Medulla oblongata (tissue), 1 donor: ENCODE data around the gene REM1.
"Not testable (repeated sequence)": the region's sequence is repeated elsewhere in the genome, so short reads cannot be mapped to it uniquely, and the experiment has no call there.

Source experiments
- DNase-seq: peaks from one replicate; pipeline ENCODE4 v3.0.0-alpha.2; 2015; ENCODE audit errors: extremely low spot score

Gene REM1

GRCh38 chr20:31474758-31475427, at the start of gene REM1, which contains the start of gene DEFB124:
TSS of gene REM1 (plus strand) at chr20:31475288. CDS start at chr20:31476446, 1,158 bp downstream.
TSS of gene DEFB124 (minus strand) at chr20:31475127. CDS start at chr20:31473013, 2,114 bp downstream.
- DNase-seq: no peak

GRCh38 chr20:31425797-31426196, 49.3 kb upstream of the REM1 start:
- DNase-seq: no peak

GRCh38 chr20:31426891-31427551, 48.1 kb upstream of the REM1 start:
- not testable (repeated sequence) for DNase-seq

GRCh38 chr20:31427576-31427975, 47.5 kb upstream of the REM1 start:
- DNase-seq: not testable (repeated sequence)

DNA sequence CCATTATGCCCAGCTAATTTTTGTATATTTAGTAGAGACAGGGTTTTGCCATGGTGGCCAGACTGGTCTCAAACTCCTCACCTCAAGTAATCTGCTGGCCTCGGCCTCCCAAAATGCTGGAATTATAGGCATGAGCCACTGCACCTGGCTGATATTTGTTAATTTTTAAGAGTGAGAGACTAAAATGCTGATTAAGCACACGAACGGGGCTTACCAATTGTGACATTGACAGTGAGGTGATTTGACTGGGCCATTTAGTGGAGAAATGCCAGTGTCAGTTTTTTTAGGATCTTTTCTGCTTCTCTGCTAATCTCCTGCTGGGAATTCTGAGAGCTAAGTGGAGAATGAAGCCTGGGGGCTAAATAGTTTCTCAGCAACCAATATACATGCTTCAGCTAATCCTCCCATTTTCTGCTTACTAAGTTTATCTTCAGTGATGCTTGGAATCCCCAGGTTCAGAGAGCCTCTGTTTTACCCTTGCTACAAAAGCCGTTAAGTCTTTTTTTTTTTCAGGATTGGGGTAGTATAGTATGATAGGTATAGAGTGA, 44.4 kb upstream of the REM1 start:
- DNase-seq: no peak

DNA sequence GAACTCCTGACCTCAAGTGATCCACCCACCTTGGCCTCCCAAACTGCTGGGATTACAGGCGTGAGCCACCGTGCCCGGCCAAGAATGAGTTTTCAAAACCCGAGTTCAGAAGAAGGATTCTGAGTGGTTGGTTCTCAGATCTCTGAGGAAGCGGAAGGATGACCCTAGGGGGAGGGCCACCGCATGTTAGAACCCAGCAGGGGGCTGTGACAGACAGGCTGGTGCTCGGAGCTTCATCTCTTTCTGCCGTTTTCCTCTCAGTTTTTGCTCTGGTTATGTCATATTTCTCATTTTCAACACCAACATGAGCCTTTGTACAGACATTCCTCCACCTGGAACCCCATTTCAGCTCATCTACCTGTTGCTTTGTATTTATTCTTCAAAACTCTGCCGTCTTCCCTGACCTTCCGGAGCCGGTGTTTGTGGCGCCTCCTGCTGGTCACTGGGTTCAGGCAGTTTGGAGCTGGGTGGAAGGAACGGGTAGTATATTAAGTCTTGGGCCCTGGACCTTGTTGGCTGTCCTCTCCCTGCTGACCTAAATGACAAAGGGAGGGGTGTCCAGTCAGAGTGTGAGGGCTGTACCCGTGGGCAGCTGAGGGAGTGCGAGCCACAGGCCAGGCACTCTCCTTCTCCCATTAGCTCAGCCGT, 35.0 kb upstream of the REM1 start, which contains the start of gene DEFB123:
Gene DEFB123 (plus strand): TSS at position 621 of the 648 bp plus-strand sequence. CDS start 67 bp downstream, outside the sequence.
- DNase-seq: no peak

DNA sequence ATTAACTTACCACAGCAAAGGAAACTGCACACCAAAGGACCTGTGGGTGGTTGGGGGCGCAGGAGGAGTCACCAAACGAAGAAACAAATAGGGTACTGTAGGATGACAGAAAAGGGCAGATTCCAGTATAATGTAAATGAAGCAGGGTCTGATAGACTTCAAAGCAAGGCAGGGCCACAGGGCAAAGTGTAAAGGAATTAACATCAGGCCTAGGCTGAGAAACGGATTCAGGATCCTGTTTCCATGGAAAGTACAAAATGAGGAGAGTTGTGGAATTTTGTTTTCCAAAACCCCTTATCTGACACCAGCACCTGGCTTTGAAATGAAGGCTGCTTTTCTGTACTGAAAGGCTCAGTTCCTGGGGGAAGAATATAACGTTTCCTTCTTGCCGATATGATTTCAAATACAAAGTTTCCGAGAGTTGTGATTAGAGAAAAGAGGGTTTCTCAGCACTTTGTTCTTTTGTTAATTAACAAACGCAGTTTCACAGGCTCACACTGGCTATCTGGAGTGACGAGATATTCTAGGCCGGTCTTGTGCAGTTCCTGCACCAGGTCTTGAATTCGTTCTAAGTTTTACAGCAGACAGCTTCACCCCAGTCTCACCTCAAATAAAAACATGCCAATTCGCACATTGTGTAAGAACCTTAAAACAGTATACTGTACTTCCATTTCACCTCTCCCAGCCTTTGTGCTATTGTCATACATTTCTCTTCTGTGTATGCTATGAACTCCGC, 28.8 kb upstream of the REM1 start:
- no peak for DNase-seq

- no peak for DNase-seq
These were observed 25.3 kb upstream of the REM1 start for GRCh38 chr20:31449511-31450414.

DNA sequence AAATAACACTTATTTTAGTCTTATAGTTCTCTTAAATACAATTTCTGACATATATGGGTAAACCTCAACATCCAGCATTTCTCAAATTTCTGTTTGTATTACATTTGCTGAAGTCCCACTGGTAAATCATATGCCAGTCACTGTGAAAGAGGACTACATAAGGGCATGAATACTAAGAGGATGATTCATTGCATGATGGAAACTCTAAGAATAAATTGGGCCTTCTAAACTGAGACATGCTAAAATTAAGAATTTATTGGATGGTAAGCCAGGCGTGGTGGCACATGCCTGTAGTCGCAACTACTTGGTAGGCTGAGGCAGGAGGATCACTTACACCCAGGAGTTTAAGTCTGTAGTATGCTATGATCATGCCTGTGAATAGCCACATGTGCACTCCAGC, 22.5 kb upstream of the REM1 start:
- no peak for DNase-seq

DNA sequence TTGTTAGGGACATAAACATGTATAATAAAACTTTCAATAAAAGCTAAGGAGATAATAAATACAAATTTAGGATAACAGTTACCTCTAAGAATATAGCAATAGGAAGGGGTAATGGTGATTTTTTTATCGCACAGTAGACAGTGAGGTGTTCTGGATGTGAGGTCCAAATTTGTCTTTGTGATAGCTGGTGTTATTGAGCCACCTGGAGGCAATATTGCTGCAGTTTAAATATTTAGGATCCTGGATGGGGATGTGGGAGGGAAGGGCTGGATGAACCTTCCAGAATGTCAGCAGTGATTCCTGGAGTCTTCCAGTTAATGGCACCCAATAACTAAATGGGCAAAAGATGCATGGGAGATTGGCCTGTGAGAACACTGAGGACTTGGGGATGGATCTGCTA, 20.7 kb upstream of the REM1 start:
- DNase-seq: no peak

GRCh38 chr20:31470946-31471345, 4.1 kb upstream of the REM1 start:
- not testable (repeated sequence) for DNase-seq

GRCh38 chr20:31472395-31473330, 2.4 kb upstream of the REM1 start:
- no peak for DNase-seq

- DNase-seq: no peak
These were observed 1.6 kb upstream of the REM1 start for GRCh38 chr20:31473331-31474096.

DNA sequence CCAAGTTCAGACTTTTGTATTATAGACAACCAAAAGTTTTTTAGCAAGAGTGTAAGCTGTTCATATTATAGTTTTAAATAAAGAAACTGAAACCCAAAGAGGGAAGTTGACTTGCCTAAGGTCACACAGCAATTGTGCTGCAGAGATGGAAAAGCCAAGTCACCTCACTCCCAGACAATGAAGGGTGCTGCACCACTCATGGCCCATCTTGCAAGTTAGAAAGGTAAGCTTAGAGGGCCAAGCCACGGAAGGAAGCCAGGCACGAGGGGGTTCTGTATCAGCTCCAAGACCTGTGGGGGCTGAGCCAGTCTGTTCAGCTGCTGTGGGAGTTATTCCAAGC, 1.0 kb upstream of the REM1 start:
- no peak for DNase-seq

DNA sequence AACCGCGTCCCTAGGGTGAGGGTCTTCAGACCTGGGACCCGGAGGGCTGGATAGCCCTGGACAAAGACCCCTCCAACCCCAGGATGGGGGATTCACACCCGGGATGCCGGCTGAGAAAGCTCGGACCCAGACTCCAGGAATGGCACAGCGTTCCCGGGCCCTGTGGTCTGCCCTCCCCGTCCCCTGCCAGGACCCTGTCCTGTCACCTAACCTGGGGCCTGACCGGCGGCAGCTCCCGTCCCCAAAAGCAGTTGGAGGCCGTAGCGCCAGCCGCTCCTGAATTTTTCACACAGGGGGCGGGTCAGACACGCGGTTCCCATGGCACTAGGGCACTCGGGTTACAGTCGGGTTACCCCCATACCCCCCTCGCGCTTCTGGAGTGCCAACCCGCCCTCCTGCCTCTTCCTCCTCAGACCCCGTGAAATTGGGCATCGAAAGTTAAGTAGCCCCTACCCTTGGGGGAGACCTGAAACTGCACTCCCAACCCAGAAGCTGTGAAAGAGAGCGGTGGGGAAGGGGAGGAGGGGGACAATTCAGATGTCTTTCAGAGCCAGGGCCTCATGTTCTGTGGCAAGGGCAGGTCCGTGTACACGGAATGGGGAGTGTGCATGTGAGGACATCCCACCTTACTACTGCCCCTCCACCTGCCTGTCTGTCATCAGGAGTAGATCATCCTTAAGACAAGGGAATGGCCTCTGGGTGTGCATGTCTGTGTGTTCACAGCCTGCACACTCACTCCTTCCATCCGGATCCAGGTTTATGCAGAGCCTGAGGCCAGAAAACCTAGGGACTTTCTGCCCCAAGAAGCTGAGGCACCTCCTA, 595 bp downstream of the REM1 start:
- DNase-seq: no peak

GRCh38 chr20:31476294-31476585, 1.2 kb downstream of the REM1 start:
- DNase-seq: no peak

- no peak for DNase-seq
These were observed 1.6 kb downstream of the REM1 start for GRCh38 chr20:31476643-31477215.

GRCh38 chr20:31484001-31484400, 8.9 kb downstream of the REM1 start:
- DNase-seq: no peak
